ENCODE data around the gene NIPSNAP3A.

GRCh38 chr9:104795857-104796256 lies 48.4 kb downstream of the NIPSNAP3A start:
- TF ChIP-seq TAF1 (IDR thresholded peaks at IDR 0.05; ENCODE audit: borderline replicate concordance, insufficient read depth, low read length) (no peak), POLR2AphosphoS5 (IDR thresholded peaks at IDR 0.05; ENCODE audit: low read depth, low read length) (no peak), SIN3A (IDR thresholded peaks at IDR 0.05; ENCODE audit: borderline replicate concordance, insufficient read depth, low read length) (no peak), REST (IDR thresholded peaks at IDR 0.05; ENCODE audit: insufficient read depth in 1 of 2, low read depth in 2 of 2, low read length in 2 of 2) (no peak)

Data from PFSK-1 (cell line).